Muscle of arm (tissue), 12 donors: ENCODE measurements around the gene IL16. TPM values are rescaled to one million over a fixed set of nuclear protein-coding genes. Genes with fewer than 3 reads are reported as not detected.

Source experiments
- DNase-seq: peaks from one replicate; pipeline ENCODE4 v3.0.0-alpha.2; 2013
- polyA plus RNA-seq, 12 donors: library from polyadenylated mRNA; unstranded; fragments of 120-200 nt; gene quantifications; one replicate each; pipeline ENCODE4 v1.2.1, GENCODE V29; 2013; ENCODE audit not compliant: insufficient read length in 12 of 12

The IL16 gene
- polyA plus RNA-seq, 12 donors = 5.5 to 19.8 (median 7.6) TPM; not detected in 1

GRCh38 chr15:81174125-81174791 lies 22.4 kb upstream of the IL16 start:
- no peak for DNase-seq

- no peak for DNase-seq
These were observed 21.8 kb upstream of the IL16 start for GRCh38 chr15:81174792-81175327.

GRCh38 chr15:81175496-81175895 lies 21.2 kb upstream of the IL16 start:
- DNase-seq = no peak

- DNase-seq = peak; percentile 38
These were observed 20.3 kb upstream of the IL16 start for GRCh38 chr15:81176291-81176893.

GRCh38 chr15:81178365-81178764 lies 18.3 kb upstream of the IL16 start:
- no peak for DNase-seq

- no peak for DNase-seq
These were observed 15.5 kb upstream of the IL16 start for GRCh38 chr15:81181220-81181619.

- DNase-seq = no peak
These were observed 14.5 kb upstream of the IL16 start for GRCh38 chr15:81182031-81182755.

- no peak for DNase-seq
These were observed 13.8 kb upstream of the IL16 start for GRCh38 chr15:81182756-81183438.

GRCh38 chr15:81183439-81183775 lies 13.3 kb upstream of the IL16 start:
- DNase-seq = no peak

- no peak for DNase-seq
These were observed 12.5 kb upstream of the IL16 start for GRCh38 chr15:81184188-81184587.

- no peak for DNase-seq
These were observed 10.9 kb upstream of the IL16 start for GRCh38 chr15:81185631-81186295.

- no peak for DNase-seq
These were observed 8.3 kb upstream of the IL16 start for GRCh38 chr15:81188354-81188753.

- DNase-seq = no peak
These were observed 6.9 kb upstream of the IL16 start for GRCh38 chr15:81189583-81190283.

GRCh38 chr15:81190922-81191507 lies 5.7 kb upstream of the IL16 start:
- no peak for DNase-seq

- DNase-seq = no peak
These were observed 5.0 kb upstream of the IL16 start for GRCh38 chr15:81191701-81192100.

GRCh38 chr15:81194723-81195122 lies 2.0 kb upstream of the IL16 start:
- DNase-seq = no peak

GRCh38 chr15:81195339-81195864 lies 1.3 kb upstream of the IL16 start:
- DNase-seq = no peak

- DNase-seq = no peak
These were observed 564 bp downstream of the IL16 start for GRCh38 chr15:81197255-81197630.

GRCh38 chr15:81197688-81198281 lies 1.1 kb downstream of the IL16 start:
- no peak for DNase-seq
